Psoas muscle (tissue), 8 donors: ENCODE measurements around the gene TSPAN33. TPM values are rescaled to one million over a fixed set of nuclear protein-coding genes. Genes with fewer than 3 reads are reported as not detected.

Experiments used
- ATAC-seq, 4 donors: fragments of 200-7000 bp; cut with Tn5 transposase; one replicate each; pipeline ENCODE4 v1.9.1; 2020; ENCODE audit warnings: moderate library complexity in 3 of 4, mild to moderate bottlenecking in 2 of 4
- DNase-seq, 2 donors: peaks; one replicate each; pipeline ENCODE4 v3.0.0-alpha.2; 2020
- H3K27ac ChIP-seq: fragments of 200-600 bp; one replicate; pipeline ENCODE4 v1.8.0; 2022
- H3K27me3 ChIP-seq, 3 donors: fragments of 200-600 bp in 1 of 3; one replicate each; pipeline versions ENCODE4 v1.6.1 to v1.8.0; 2013 to 2022; ENCODE audit warnings: low read length in 2 of 3, mild to moderate bottlenecking in 2 of 3, moderate library complexity in 1 of 3; ENCODE audit not compliant: insufficient read depth in 3 of 3
- H3K36me3 ChIP-seq, 2 donors: fragments of 200-600 bp in 1 of 2; one replicate each; pipeline versions ENCODE4 v1.6.1 to v1.8.0; 2013 to 2022; ENCODE audit warnings: low read depth in 1 of 2, mild to moderate bottlenecking in 1 of 2, moderate library complexity in 1 of 2; ENCODE audit not compliant: insufficient read depth in 1 of 2
- H3K4me1 ChIP-seq: fragments of 200-600 bp; one replicate; pipeline ENCODE4 v1.8.0; 2022
- H3K4me3 ChIP-seq: fragments of 200-600 bp; one replicate; pipeline ENCODE4 v1.8.0; 2022; ENCODE audit warnings: mild to moderate bottlenecking
- H3K9me3 ChIP-seq: fragments of 200-600 bp; one replicate; pipeline ENCODE4 v1.8.0; 2022
- CTCF ChIP-seq: fragments of 200-600 bp; IDR thresholded peaks from one replicate; pipeline ENCODE4 v1.8.0; 2022; ENCODE audit warnings: antibody characterized with exemption
- WGBS, 3 donors: extraction: QIAGEN DNeasy Blood & Tissue Kit; methylation state at CpG; one replicate each; pipeline versions ENCODE4 v1.1.6 to v1.1.7; 2013; 5-methylcytosine and 5-hydroxymethylcytosine counted together
- intact Hi-C, 2 donors: fragments of 100-400 bp; cut with DNase I; formaldehyde crosslinking; loops; one replicate each; pipeline versions ENCODE4 v1.11.0 to v1.14.2; 2022
- polyA plus RNA-seq, 3 donors: library from polyadenylated mRNA; stranded (reverse); fragments of 200-250 nt; gene quantifications; one replicate each; pipeline ENCODE4 v1.2.3, GENCODE V29; 2013
- total RNA-seq, 4 donors: library from RNA; stranded (reverse); fragmentation: NEBNext Ultra II Directional in 2 of 4; extraction: Animal tissue kit (Norgen Biotek cat#: 25700) in 2 of 4; gene quantifications; one replicate each; pipeline versions ENCODE4 v1.2.1 to v1.2.4, GENCODE V29; 2021 to 2023
- donor health status: healthy with polysubstance abuse.
- donor health status: DM: no; HTN: no; CAD: no; lungs with moderate emphysema.
- donor health status: Bipolar disorder and iron deficiency.
- donor health status: healthy.
- donor health status: DM: yes; HTN: yes; CAD: no.
- donor health status: DM: no; HTN: no; CAD: no.
- donor health status: DM: no; HTN: no; CAD: no.
- donor health status: DM: yes; HTN: yes; CAD: no.

The TSPAN33 gene
- total and polyA plus RNA-seq, 7 donors: 2.2 to 15.4 (median 9.1) TPM

DNA sequence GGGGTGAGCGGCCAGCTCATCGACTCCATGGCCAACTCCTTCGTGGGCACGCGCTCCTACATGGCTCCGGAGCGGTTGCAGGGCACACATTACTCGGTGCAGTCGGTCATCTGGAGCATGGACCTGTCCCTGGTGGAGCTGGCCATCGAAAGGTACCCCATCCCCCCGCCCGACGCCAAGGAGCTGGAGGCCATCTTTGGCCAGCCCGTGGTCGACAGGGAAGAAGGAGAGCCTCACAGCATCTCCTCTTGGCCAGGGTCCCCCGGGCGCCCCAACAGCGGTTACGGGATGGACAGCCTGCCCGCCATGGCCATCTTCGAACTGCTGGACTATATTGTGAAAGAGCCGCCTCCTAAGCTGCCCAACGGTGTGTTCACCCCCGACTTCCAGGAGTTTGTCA lies 17.4 kb upstream of the TSPAN33 start:
- intact Hi-C loops: no loop called here
- whole genome bisulfite sequencing, 3 donors: 95 to 98% (median 95%) methylated on average over 20 to 24 of the region's 24 CpGs
- ATAC-seq: no peak
- H3K9me3 ChIP-seq: no peaks in the 10 kb centered on the region
- no peak overlapping the region for H3K27ac ChIP-seq
- peaks cover 0 to 6% (median 0%) of the 10 kb centered on the region in 3 donors for H3K27me3 ChIP-seq
- no peak for TF ChIP-seq CTCF
- no peaks in the 10 kb centered on the region for H3K36me3 ChIP-seq
- no peak for DNase-seq
- H3K4me3 ChIP-seq: no peak overlapping the region
- no peaks in the 10 kb centered on the region for H3K4me1 ChIP-seq

GRCh38 chr7:129127601-129128000 lies 16.9 kb upstream of the TSPAN33 start:
- H3K9me3 ChIP-seq: no peaks in the 10 kb centered on the region
- WGBS, 3 donors: 93 to 95% (median 95%) methylated on average over 28 of the region's 28 CpGs

GRCh38 chr7:129134356-129134987 lies 10.0 kb upstream of the TSPAN33 start:
- no peak for ATAC-seq
- H3K9me3 ChIP-seq: no peaks in the 10 kb centered on the region
- no peak for DNase-seq
- no peaks in the 10 kb centered on the region for H3K4me1 ChIP-seq
- intact Hi-C loops: no loop called here
- no peak overlapping the region for H3K4me3 ChIP-seq
- no peak overlapping the region for H3K27ac ChIP-seq
- H3K27me3 ChIP-seq: peaks cover 0 to 2% (median 0%) of the 10 kb centered on the region in 3 donors
- no peak for TF ChIP-seq CTCF
- H3K36me3 ChIP-seq: no peaks in the 10 kb centered on the region
- WGBS, 3 donors: 78 to 81% (median 79%) methylated on average over 6 of the region's 6 CpGs

More at GRCh38 chr7:129127601-129128000, 16.9 kb upstream of the TSPAN33 start:
- Histone ChIP-seq H3K4me3 (no peak overlapping the region), H3K36me3 (no peaks in the 10 kb centered on the region), H3K4me1 (no peaks in the 10 kb centered on the region), H3K27me3 (peaks cover 0 to 6% (median 2%) of the 10 kb centered on the region in 3 donors), H3K27ac (no peak overlapping the region)
- intact Hi-C loops: no loop called here
- TF ChIP-seq CTCF: no peak
- no peak for DNase-seq
- ATAC-seq: no peak

GRCh38 chr7:129136887-129137642 lies 7.4 kb upstream of the TSPAN33 start:
- Histone ChIP-seq H3K4me3 (no peak overlapping the region), H3K4me1 (no peaks in the 10 kb centered on the region), H3K36me3 (no peaks in the 10 kb centered on the region), H3K27ac (no peak overlapping the region), H3K27me3 (peaks cover 0 to 2% (median 0%) of the 10 kb centered on the region in 3 donors), H3K9me3 (no peaks in the 10 kb centered on the region)
- 60 to 81% (median 76%) methylated on average over 3 of the region's 3 CpGs for WGBS, 3 donors
- DNase-seq (no peak), ATAC-seq (no peak)
- intact Hi-C loops: no loop called here
- TF ChIP-seq CTCF: no peak
